Suprapubic skin (tissue), 4 donors: ENCODE data around the gene CYB561. TPM values are rescaled to one million over a fixed set of nuclear protein-coding genes. Genes with fewer than 3 reads are reported as not detected.

ENCODE experiments used
- DNase-seq, 2 donors: peaks; one replicate each; pipeline ENCODE4 v3.0.0-alpha.2; 2019; ENCODE audit warnings: low spot score in 2 of 2
- H3K27ac ChIP-seq: fragments of 200-600 bp; sonication (generic); one replicate; pipeline ENCODE4 v1.5.1; 2019
- H3K27me3 ChIP-seq: fragments of 200-600 bp; sonication (generic); one replicate; pipeline ENCODE4 v1.5.1; 2019
- H3K36me3 ChIP-seq: fragments of 200-600 bp; sonication (generic); one replicate; pipeline ENCODE4 v1.5.1; 2019
- H3K4me1 ChIP-seq: fragments of 200-600 bp; sonication (generic); one replicate; pipeline ENCODE4 v1.5.1; 2019
- H3K4me3 ChIP-seq: fragments of 200-600 bp; sonication (generic); one replicate; pipeline ENCODE4 v1.5.1; 2019; ENCODE audit warnings: mild to moderate bottlenecking
- H3K9me3 ChIP-seq: fragments of 200-600 bp; sonication (generic); one replicate; pipeline ENCODE4 v1.5.1; 2019
- CTCF ChIP-seq, 2 donors: fragments of 200-600 bp in 1 of 2; fragments of 450-650 bp in 1 of 2; sonication (generic) in 1 of 2; IDR thresholded peaks; one replicate each; pipeline ENCODE4 v1.5.1; 2016 to 2019; ENCODE audit warnings: antibody characterized with exemption in 2 of 2, mild to moderate bottlenecking in 1 of 2, moderate library complexity in 1 of 2
- EP300 ChIP-seq: sonication (generic); formaldehyde crosslinking; IDR thresholded peaks from one replicate; pipeline ENCODE4 v1.6.1; 2017; ENCODE audit warnings: antibody characterized with exemption
- POLR2A ChIP-seq, 2 donors: fragments of 450-650 bp; IDR thresholded peaks; one replicate each; pipeline ENCODE4 v1.6.1; 2017; ENCODE audit warnings: antibody characterized with exemption in 2 of 2, mild to moderate bottlenecking in 2 of 2, moderate library complexity in 2 of 2
- POLR2AphosphoS5 ChIP-seq, 3 donors: sonication (generic); formaldehyde crosslinking; IDR thresholded peaks; one replicate each; pipeline ENCODE4 v1.6.1; 2017; ENCODE audit warnings: antibody characterized with exemption in 3 of 3
- WGBS: methylation state at CpG from one replicate; pipeline ENCODE4 v1.1.5; 2018; 5-methylcytosine and 5-hydroxymethylcytosine counted together
- total RNA-seq, 4 donors: library from RNA; depleted of rRNA; stranded (reverse); fragments of >200 nt; gene quantifications; one replicate each; pipeline ENCODE4 v1.1.0, GENCODE V29; 2016

CYB561 gene
- total RNA-seq, 4 donors from 2014 or later = 36.9 to 87.9 (median 56.4) TPM

- H3K36me3 ChIP-seq = peaks cover 65% of the 10 kb centered on the region
- peaks cover 12% of the 10 kb centered on the region for H3K4me1 ChIP-seq
- no peaks in the 10 kb centered on the region for H3K9me3 ChIP-seq
- WGBS = 82% methylated on average over 2 of the region's 2 CpGs
- no peak overlapping the region for H3K27ac ChIP-seq
- H3K4me3 ChIP-seq = no peak overlapping the region
- no peaks in the 10 kb centered on the region for H3K27me3 ChIP-seq
- no peak for DNase-seq
- TF ChIP-seq POLR2A (IDR thresholded peaks at IDR 0.05) (no peak), POLR2AphosphoS5 (IDR thresholded peaks at IDR 0.05) (no peak), EP300 (no peak), CTCF (IDR thresholded peaks at IDR 0.05) (no peak)
These were observed 26.7 kb downstream of the CYB561 start for GRCh38 chr17:63419398-63419797.

DNA sequence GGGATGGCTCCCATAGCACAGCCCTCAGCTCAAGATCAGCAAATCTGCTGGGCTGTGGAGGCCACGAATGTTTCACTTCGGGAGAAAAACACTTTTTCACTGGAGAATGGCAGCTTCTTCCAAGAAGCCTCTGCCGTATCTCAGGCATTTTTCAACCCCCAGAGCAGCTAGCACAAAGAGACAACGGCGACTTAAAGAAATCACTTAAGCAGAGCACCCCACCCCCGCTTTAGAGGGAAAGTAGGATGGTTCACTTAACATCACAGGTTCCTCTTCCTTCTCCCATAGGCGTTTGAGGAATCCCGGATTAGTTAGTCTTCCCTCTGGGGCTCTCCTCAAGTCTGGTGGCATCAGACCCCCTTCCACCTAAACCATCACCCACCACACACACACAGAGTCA is 27.6 kb downstream of the CYB561 start:
- peaks cover 4% of the 10 kb centered on the region for H3K4me1 ChIP-seq
- H3K9me3 ChIP-seq = no peaks in the 10 kb centered on the region
- no peak for DNase-seq
- peaks cover 73% of the 10 kb centered on the region for H3K36me3 ChIP-seq
- WGBS = 91% methylated on average over 8 of the region's 8 CpGs
- no peak overlapping the region for H3K27ac ChIP-seq
- TF ChIP-seq EP300 = no peak
- no peak for TF ChIP-seq POLR2A (IDR thresholded peaks at IDR 0.05)
- no peak for TF ChIP-seq POLR2AphosphoS5 (IDR thresholded peaks at IDR 0.05)
- TF ChIP-seq CTCF (IDR thresholded peaks at IDR 0.05) = no peak
- H3K27me3 ChIP-seq = no peaks in the 10 kb centered on the region
- no peak overlapping the region for H3K4me3 ChIP-seq

DNA sequence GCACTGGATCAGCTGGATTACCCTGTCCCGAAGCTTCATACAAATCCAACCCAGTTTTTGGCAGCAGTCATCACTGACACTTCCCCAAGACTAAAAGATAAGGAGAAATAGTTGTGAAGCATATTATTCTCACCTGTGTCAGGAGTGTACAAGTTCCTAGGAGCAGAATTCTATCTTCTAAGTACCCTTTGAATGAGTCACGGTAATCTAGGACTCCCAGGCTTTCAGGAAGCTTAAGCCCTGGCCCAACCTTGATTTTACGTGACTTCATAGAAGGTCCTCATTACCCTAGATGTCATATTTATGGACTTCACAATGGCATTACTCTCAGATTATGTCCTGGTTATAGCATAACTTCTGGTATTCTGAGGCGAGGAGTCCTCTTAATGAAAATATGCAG is 31.9 kb downstream of the CYB561 start:
- DNase-seq = no peak
- Histone ChIP-seq H3K4me3 (no peak overlapping the region), H3K9me3 (no peaks in the 10 kb centered on the region), H3K36me3 (peaks cover 65% of the 10 kb centered on the region), H3K27me3 (no peaks in the 10 kb centered on the region), H3K27ac (no peak overlapping the region), H3K4me1 (no peaks in the 10 kb centered on the region)
- TF ChIP-seq EP300 (no peak), CTCF (IDR thresholded peaks at IDR 0.05) (no peak), POLR2AphosphoS5 (IDR thresholded peaks at IDR 0.05) (no peak), POLR2A (IDR thresholded peaks at IDR 0.05) (no peak)
- WGBS = 95% methylated on average over 4 of the region's 4 CpGs

GRCh38 chr17:63413128-63413527 is 33.0 kb downstream of the CYB561 start:
- Histone ChIP-seq H3K27ac (no peak overlapping the region), H3K36me3 (peaks cover 63% of the 10 kb centered on the region), H3K9me3 (no peaks in the 10 kb centered on the region), H3K4me3 (no peak overlapping the region), H3K4me1 (no peaks in the 10 kb centered on the region), H3K27me3 (no peaks in the 10 kb centered on the region)
- no peak for DNase-seq
- 89% methylated on average over 3 of the region's 3 CpGs for WGBS
- TF ChIP-seq POLR2A (IDR thresholded peaks at IDR 0.05) = no peak
- no peak for TF ChIP-seq EP300
- TF ChIP-seq POLR2AphosphoS5 (IDR thresholded peaks at IDR 0.05) = no peak
- no peak for TF ChIP-seq CTCF (IDR thresholded peaks at IDR 0.05)

DNA sequence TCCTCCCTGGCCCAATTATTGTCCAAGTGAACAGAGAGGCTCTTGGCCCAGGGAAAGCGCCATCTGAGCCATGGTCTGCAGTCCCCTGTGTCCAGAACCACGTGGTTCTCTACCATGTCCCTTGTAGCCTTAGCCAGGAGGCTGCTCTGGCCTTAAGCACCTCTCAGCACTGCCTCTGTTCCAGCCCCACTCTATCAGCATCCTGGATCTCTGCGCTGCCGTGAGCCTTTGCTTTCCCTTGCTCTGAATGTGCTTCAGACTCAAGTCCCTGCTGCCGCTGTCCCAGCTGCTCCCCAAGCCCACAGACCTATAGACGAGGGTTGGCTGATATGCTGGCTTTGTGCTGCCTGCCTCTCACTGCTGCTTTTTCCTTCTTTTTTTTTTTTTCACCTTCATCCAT is 33.9 kb downstream of the CYB561 start:
- Histone ChIP-seq H3K27me3 (no peaks in the 10 kb centered on the region), H3K4me1 (no peaks in the 10 kb centered on the region), H3K4me3 (no peak overlapping the region), H3K9me3 (no peaks in the 10 kb centered on the region), H3K36me3 (peaks cover 58% of the 10 kb centered on the region), H3K27ac (no peak overlapping the region)
- 84% methylated on average over 6 of the region's 6 CpGs for WGBS
- TF ChIP-seq POLR2AphosphoS5 (IDR thresholded peaks at IDR 0.05) (no peak), CTCF (IDR thresholded peaks at IDR 0.05) (no peak), EP300 (no peak), POLR2A (IDR thresholded peaks at IDR 0.05) (no peak)
- DNase-seq = no peak
